Neural cell (in vitro differentiated cells): Measurements from ENCODE around the gene PRAME. TPM values are rescaled to one million over a fixed set of nuclear protein-coding genes. Genes with fewer than 3 reads are reported as not detected.

Source experiments
- H2AFZ ChIP-seq: fragments of 200-600, 300-800 bp; sonication (generic), shearing (Covaris generic); 2 replicates; pipeline ENCODE4 v1.6.0; 2014; ENCODE audit warnings: low read depth, mild to moderate bottlenecking, antibody characterized with exemption, low read length, moderate library complexity
- H3F3A ChIP-seq: fragments of 200-600 bp; shearing (Covaris generic); 2 replicates; pipeline ENCODE4 v1.6.1; 2016; ENCODE audit warnings: mild to moderate bottlenecking, moderate library complexity, mixed read lengths, antibody characterized with exemption, low read length; ENCODE audit not compliant: insufficient read depth, poor library complexity, severe bottlenecking
- H3K27ac ChIP-seq: fragments of 200-600, 300-800 bp; sonication (generic), shearing (Covaris generic); 2 replicates; pipeline ENCODE4 v1.5.1; 2014; ENCODE audit warnings: mild to moderate bottlenecking, low read length, moderate library complexity
- H3K27me3 ChIP-seq: fragments of 300-800, 200-600 bp; sonication (generic), shearing (Covaris generic); 2 replicates; pipeline ENCODE4 v1.6.0; 2014; ENCODE audit warnings: mild to moderate bottlenecking, low read depth, low read length, moderate library complexity; ENCODE audit not compliant: insufficient read depth
- H3K36me3 ChIP-seq: fragments of 300-800, 200-600 bp; sonication (generic), shearing (Covaris generic); 2 replicates; pipeline ENCODE4 v1.5.1; 2014; ENCODE audit warnings: mild to moderate bottlenecking, antibody characterized with exemption, low read length, moderate library complexity; ENCODE audit not compliant: insufficient read depth
- H3K4me2 ChIP-seq: fragments of 300-800, 200-600 bp; sonication (generic), shearing (Covaris generic); 2 replicates; pipeline ENCODE4 v1.6.0; 2014; ENCODE audit warnings: mild to moderate bottlenecking, low read length
- H3K4me3 ChIP-seq: fragments of 300-800, 200-600 bp; sonication (generic), shearing (Covaris generic); 2 replicates; pipeline ENCODE4 v1.5.1; 2014; ENCODE audit warnings: mild to moderate bottlenecking, low read length, moderate library complexity
- H3K79me2 ChIP-seq: fragments of 200-600 bp; shearing (Covaris generic); replicated peaks from 2 replicates; pipeline ENCODE4 v1.6.0; 2014; ENCODE audit warnings: mild to moderate bottlenecking, low read length, moderate library complexity; ENCODE audit not compliant: insufficient read depth
- H3K9ac ChIP-seq: fragments of 300-800, 200-600 bp; sonication (generic), shearing (Covaris generic); 2 replicates; pipeline ENCODE4 v1.6.1; 2016; ENCODE audit warnings: mild to moderate bottlenecking, low read length, mixed read lengths
- H3K9me2 ChIP-seq: fragments of 200-600 bp; shearing (Covaris generic); 2 replicates; pipeline ENCODE4 v1.6.1; 2016; ENCODE audit warnings: mild to moderate bottlenecking, low read length, mixed read lengths; ENCODE audit not compliant: insufficient read depth
- H3K9me3 ChIP-seq: fragments of 200-600, 300-800 bp; sonication (generic), shearing (Covaris generic); 2 replicates; pipeline ENCODE4 v1.6.1; 2016; ENCODE audit warnings: mild to moderate bottlenecking, mixed run types, low read length, moderate library complexity, mixed read lengths
- H4K20me1 ChIP-seq: fragments of 200-600 bp; shearing (Covaris generic); 2 replicates; pipeline ENCODE4 v1.6.1; 2016; ENCODE audit warnings: mild to moderate bottlenecking, mixed run types; ENCODE audit not compliant: insufficient read depth
- EP300 ChIP-seq: fragments of 450-650 bp; conservative IDR thresholded peaks from 2 replicates; pipeline ENCODE4 v1.6.1; 2014; ENCODE audit warnings: antibody characterized with exemption, mild to moderate bottlenecking, moderate library complexity; ENCODE audit not compliant: poor library complexity, severe bottlenecking
- EZH2 ChIP-seq: fragments of 200-600, 300-800 bp; shearing (Covaris generic), sonication (generic); IDR thresholded peaks from 2 replicates; pipeline ENCODE4 v1.6.1; 2014; ENCODE audit warnings: antibody characterized with exemption, low read length, borderline replicate concordance, mild to moderate bottlenecking; ENCODE audit not compliant: insufficient read depth, poor library complexity, severe bottlenecking
- MXI1 ChIP-seq: fragments of 450-650 bp; conservative IDR thresholded peaks from 2 replicates; pipeline ENCODE4 v1.6.1; 2014; ENCODE audit warnings: antibody characterized with exemption, mild to moderate bottlenecking; ENCODE audit not compliant: poor library complexity, severe bottlenecking
- POLR2AphosphoS5 ChIP-seq: IDR thresholded peaks from 2 replicates; pipeline ENCODE4 v1.6.1; 2012
- RAD21 ChIP-seq: fragments of 450-650 bp; conservative IDR thresholded peaks from 2 replicates; pipeline ENCODE4 v1.6.1; 2014; ENCODE audit warnings: antibody characterized with exemption, mild to moderate bottlenecking, moderate library complexity
- SMC3 ChIP-seq: fragments of 450-650 bp; conservative IDR thresholded peaks from 2 replicates; pipeline ENCODE4 v1.6.1; 2014; ENCODE audit warnings: antibody characterized with exemption, mild to moderate bottlenecking, moderate library complexity; ENCODE audit not compliant: poor library complexity
- TAF1 ChIP-seq: IDR thresholded peaks from 2 replicates; pipeline ENCODE4 v1.6.1; 2012; ENCODE audit warnings: low read depth
- polyA plus RNA-seq: library from polyadenylated mRNA; depleted of rRNA; stranded (reverse); fragments of >200 nt; gene quantifications from 2 replicates; pipeline ENCODE4 v1.2.3, GENCODE V29; 2014
- TF ChIP-seq, protein P1 (sequence below): fragments of 450-650 bp; IDR thresholded peaks from 2 replicates; pipeline ENCODE4 v1.5.1; 2014; ENCODE audit warnings: antibody characterized with exemption, mild to moderate bottlenecking, moderate library complexity; ENCODE audit not compliant: poor library complexity, severe bottlenecking
- TF ChIP-seq, protein P2 (sequence below): IDR thresholded peaks from 2 replicates; pipeline ENCODE4 v1.6.1; 2012; ENCODE audit warnings: borderline replicate concordance

PRAME gene
- polyA plus RNA-seq, 1 donor from 2014 or later = not detected

DNA sequence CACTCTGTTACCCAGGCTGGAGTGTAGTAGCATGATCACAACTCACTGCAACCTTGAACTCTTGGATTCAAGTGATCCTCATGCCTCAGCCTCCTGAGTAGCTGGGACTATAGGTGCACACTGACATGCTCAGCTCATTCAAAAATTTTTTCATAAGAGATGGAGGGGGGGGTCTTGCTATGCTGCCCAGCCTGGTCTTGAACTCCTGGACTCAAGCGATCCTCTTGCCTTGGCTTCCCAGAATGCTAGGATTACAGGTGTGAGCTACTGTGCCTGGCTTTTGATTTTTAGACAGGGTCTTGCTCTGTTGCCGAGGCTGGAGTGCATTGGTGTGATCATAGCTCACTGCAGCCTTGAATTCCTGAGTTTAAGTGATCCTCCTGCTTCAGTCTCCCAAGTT, 14.0 kb downstream of the PRAME start:
- Histone ChIP-seq H3K27ac (no peak overlapping the region), H3F3A (no peaks in the 10 kb centered on the region), H2AFZ (no peak overlapping the region), H3K9ac (no peak overlapping the region), H3K9me3 (no peaks in the 10 kb centered on the region), H3K27me3 (no peaks in the 10 kb centered on the region), H3K4me3 (no peak overlapping the region), H3K36me3 (no peaks in the 10 kb centered on the region), H3K79me2 (no peaks in the 10 kb centered on the region), H3K4me2 (no peak overlapping the region), H4K20me1 (no peaks in the 10 kb centered on the region), H3K9me2 (no peaks in the 10 kb centered on the region)
- TF ChIP-seq EZH2 = no peak
- TF ChIP-seq, protein P1, sequence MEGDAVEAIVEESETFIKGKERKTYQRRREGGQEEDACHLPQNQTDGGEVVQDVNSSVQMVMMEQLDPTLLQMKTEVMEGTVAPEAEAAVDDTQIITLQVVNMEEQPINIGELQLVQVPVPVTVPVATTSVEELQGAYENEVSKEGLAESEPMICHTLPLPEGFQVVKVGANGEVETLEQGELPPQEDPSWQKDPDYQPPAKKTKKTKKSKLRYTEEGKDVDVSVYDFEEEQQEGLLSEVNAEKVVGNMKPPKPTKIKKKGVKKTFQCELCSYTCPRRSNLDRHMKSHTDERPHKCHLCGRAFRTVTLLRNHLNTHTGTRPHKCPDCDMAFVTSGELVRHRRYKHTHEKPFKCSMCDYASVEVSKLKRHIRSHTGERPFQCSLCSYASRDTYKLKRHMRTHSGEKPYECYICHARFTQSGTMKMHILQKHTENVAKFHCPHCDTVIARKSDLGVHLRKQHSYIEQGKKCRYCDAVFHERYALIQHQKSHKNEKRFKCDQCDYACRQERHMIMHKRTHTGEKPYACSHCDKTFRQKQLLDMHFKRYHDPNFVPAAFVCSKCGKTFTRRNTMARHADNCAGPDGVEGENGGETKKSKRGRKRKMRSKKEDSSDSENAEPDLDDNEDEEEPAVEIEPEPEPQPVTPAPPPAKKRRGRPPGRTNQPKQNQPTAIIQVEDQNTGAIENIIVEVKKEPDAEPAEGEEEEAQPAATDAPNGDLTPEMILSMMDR = no peak

DNA sequence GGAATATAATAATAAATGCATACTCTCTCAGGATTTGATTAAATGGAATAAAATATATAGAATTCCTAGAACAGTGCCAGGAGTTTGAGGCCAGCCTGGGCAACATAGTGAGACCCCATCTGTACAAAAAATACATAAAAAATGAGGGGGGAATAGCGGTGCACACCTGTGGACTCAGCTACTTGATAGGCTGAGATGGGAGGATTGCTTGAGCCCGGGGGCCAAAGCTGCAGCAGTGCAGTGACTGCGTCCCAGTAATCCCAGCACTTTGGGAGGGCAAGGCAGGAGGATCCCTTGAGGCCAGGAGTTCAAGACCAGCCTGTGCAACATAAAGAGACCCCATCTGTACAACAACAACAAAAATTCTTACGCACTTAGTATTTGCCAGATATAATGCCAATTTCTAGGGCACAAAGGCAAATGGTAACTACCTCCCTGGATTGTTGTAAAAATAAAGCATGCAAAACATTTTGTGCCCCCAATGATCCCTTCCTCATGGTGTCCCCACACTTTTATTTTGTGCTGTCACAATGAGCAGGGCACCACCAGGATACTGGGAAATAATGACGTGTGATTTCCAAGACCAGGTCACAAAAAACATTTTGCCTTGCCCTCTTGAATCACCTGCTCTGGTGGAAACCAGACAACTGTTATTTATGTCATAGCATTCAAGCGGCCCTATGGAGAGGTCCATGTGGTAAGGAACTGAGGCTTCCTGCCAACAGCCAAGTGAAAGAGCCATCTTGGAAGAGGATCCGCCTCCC, 20.7 kb downstream of the PRAME start:
- H4K20me1 ChIP-seq = no peaks in the 10 kb centered on the region
- H3K4me3 ChIP-seq = no peak overlapping the region
- H3K27ac ChIP-seq = no peak overlapping the region
- H3F3A ChIP-seq = no peaks in the 10 kb centered on the region
- no peak for TF ChIP-seq TAF1
- TF ChIP-seq, protein P1 = no peak
- no peak for TF ChIP-seq EP300
- TF ChIP-seq, protein P2, sequence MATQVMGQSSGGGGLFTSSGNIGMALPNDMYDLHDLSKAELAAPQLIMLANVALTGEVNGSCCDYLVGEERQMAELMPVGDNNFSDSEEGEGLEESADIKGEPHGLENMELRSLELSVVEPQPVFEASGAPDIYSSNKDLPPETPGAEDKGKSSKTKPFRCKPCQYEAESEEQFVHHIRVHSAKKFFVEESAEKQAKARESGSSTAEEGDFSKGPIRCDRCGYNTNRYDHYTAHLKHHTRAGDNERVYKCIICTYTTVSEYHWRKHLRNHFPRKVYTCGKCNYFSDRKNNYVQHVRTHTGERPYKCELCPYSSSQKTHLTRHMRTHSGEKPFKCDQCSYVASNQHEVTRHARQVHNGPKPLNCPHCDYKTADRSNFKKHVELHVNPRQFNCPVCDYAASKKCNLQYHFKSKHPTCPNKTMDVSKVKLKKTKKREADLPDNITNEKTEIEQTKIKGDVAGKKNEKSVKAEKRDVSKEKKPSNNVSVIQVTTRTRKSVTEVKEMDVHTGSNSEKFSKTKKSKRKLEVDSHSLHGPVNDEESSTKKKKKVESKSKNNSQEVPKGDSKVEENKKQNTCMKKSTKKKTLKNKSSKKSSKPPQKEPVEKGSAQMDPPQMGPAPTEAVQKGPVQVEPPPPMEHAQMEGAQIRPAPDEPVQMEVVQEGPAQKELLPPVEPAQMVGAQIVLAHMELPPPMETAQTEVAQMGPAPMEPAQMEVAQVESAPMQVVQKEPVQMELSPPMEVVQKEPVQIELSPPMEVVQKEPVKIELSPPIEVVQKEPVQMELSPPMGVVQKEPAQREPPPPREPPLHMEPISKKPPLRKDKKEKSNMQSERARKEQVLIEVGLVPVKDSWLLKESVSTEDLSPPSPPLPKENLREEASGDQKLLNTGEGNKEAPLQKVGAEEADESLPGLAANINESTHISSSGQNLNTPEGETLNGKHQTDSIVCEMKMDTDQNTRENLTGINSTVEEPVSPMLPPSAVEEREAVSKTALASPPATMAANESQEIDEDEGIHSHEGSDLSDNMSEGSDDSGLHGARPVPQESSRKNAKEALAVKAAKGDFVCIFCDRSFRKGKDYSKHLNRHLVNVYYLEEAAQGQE = no peak
- TF ChIP-seq MXI1 = no peak
- no peak for TF ChIP-seq RAD21
- TF ChIP-seq EZH2 = no peak
- TF ChIP-seq POLR2AphosphoS5 = no peak
- TF ChIP-seq SMC3 = no peak
- no peaks in the 10 kb centered on the region for H3K9me3 ChIP-seq
- no peak overlapping the region for H3K9ac ChIP-seq
- H3K27me3 ChIP-seq = no peaks in the 10 kb centered on the region
- H2AFZ ChIP-seq = no peak overlapping the region
- H3K79me2 ChIP-seq = no peaks in the 10 kb centered on the region
- no peak overlapping the region for H3K4me2 ChIP-seq
- no peaks in the 10 kb centered on the region for H3K36me3 ChIP-seq
- no peaks in the 10 kb centered on the region for H3K9me2 ChIP-seq
